ENCODE measurements around the gene MAPK6.

DNA sequence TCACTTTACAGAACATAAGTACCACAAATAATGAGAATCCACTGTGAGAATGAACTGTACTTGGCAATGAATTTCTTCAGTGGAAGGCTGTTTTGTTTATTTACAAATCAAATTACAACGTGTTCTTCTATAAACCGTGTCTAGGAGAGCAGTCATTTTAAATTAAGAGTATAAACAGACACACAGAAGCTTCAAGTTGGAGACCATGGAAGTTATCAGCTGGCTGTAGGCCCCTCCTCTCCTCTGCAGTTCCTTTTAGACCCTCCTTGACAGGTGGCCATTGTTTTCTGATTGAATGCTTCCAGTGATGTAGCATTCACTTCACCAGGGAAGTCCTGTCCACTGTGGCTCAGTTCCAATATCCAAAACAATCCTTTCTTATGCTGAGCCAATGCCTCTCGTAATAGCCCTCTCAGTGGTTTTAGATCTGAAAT, 7.3 kb upstream of the MAPK6 start:
- TF ChIP-seq, protein P1, sequence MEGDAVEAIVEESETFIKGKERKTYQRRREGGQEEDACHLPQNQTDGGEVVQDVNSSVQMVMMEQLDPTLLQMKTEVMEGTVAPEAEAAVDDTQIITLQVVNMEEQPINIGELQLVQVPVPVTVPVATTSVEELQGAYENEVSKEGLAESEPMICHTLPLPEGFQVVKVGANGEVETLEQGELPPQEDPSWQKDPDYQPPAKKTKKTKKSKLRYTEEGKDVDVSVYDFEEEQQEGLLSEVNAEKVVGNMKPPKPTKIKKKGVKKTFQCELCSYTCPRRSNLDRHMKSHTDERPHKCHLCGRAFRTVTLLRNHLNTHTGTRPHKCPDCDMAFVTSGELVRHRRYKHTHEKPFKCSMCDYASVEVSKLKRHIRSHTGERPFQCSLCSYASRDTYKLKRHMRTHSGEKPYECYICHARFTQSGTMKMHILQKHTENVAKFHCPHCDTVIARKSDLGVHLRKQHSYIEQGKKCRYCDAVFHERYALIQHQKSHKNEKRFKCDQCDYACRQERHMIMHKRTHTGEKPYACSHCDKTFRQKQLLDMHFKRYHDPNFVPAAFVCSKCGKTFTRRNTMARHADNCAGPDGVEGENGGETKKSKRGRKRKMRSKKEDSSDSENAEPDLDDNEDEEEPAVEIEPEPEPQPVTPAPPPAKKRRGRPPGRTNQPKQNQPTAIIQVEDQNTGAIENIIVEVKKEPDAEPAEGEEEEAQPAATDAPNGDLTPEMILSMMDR (conservative IDR thresholded peaks at IDR 0.05) = no peak
- TF ChIP-seq ZFX (IDR thresholded peaks at IDR 0.05) = no peak
